ENCODE results near the gene STRBP. TPM values are rescaled to one million over a fixed set of nuclear protein-coding genes. Genes with fewer than 3 reads are reported as not detected.

STRBP gene
- total and polyA plus RNA-seq, 2 of the 4 experiments (the other 2 are of a cell fraction) = 2.1 to 2.5 TPM

GRCh38 chr9:123237220-123237619 lies 31.2 kb downstream of the STRBP start:
- no peaks in the 10 kb centered on the region for H3K9me3 ChIP-seq (ENCODE audit: control insufficient read depth, insufficient read depth, low read length)
- no peak overlapping the region for H3K4ac ChIP-seq (ENCODE audit: low read depth, low read length)
- in situ Hi-C loops (cut with MboI; ENCODE audit: low sequenced_read_pairs) = no loop called here
- H3K23ac ChIP-seq (ENCODE audit: low read depth, low read length) = no peak overlapping the region
- no peaks in the 10 kb centered on the region for H3K36me3 ChIP-seq (ENCODE audit: control insufficient read depth, insufficient read depth, low read length)
- no peak overlapping the region for H2AK9ac ChIP-seq (replicated peaks; ENCODE audit: low read depth, low read length, poor library complexity)
- POLR2A ChIA-PET (ENCODE audit: unreplicated experiment) = no interaction called here
- H2BK20ac ChIP-seq (ENCODE audit: low read depth, low read length) = no peak overlapping the region
- H4K8ac ChIP-seq (ENCODE audit: low read depth in 2 of 2, low read length in 2 of 2) = no peak overlapping the region
- no peak for ATAC-seq (ENCODE audit: low read depth)
- H3K18ac ChIP-seq (ENCODE audit: low read depth, low read length) = no peak overlapping the region
- WGBS, 2 experiments (ENCODE audit: extremely low coverage in 2 of 2, insufficient read length in 1 of 2) = no CpG with 5 or more reads among the region's 2 CpGs
- H3K27ac ChIP-seq (ENCODE audit: insufficient read depth, low read length) = no peak overlapping the region
- dilution Hi-C loops (cut with HindIII; ENCODE audit: low sequenced_read_pairs, unreplicated experiment) = no loop called here
- H2BK120ac ChIP-seq (ENCODE audit: low read depth, low read length) = no peak overlapping the region
- H3K56ac ChIP-seq (ENCODE audit: extremely low read depth, insufficient read depth, low read length) = no peak overlapping the region
- CTCF ChIA-PET = interaction anchor here (2.2 kb wide), 1 partner anchor 12 kb away, joined by 8 read pairs; no protein-coding TSS in a partner anchor
- no peak overlapping the region for H2AK5ac ChIP-seq (ENCODE audit: low read depth, low read length)
- H4K91ac ChIP-seq (ENCODE audit: insufficient read depth, low read depth, low read length) = no peak overlapping the region
- no peaks in the 10 kb centered on the region for H3K79me1 ChIP-seq (ENCODE audit: low read depth in 1 of 2, low read length in 2 of 2)
- no peaks in the 10 kb centered on the region for H4K20me1 ChIP-seq (ENCODE audit: insufficient read depth, low read length)
- no peak overlapping the region for H3K9ac ChIP-seq (ENCODE audit: low read depth, low read length)
- H2AFZ ChIP-seq (replicated peaks; ENCODE audit: low read length, poor library complexity) = no peak overlapping the region
- intact Hi-C loops (cut with micrococcal nuclease) = no loop called here
- no peak for DNase-seq
- TF ChIP-seq POLR2A (IDR thresholded peaks at IDR 0.05; ENCODE audit: low read depth, low read length) (no peak), NFE2L2 (IDR thresholded peaks at IDR 0.05; ENCODE audit: low read depth, low read length) (no peak), USF2 (IDR thresholded peaks at IDR 0.05; ENCODE audit: low read depth, low read length) (no peak), RAD21 (IDR thresholded peaks at IDR 0.05; ENCODE audit: low read length) (no peak), CTCF (conservative IDR thresholded peaks at IDR 0.05; ENCODE audit: low read depth, low read length) (no peak), MAFK (IDR thresholded peaks at IDR 0.05; ENCODE audit: low read depth, low read length) (no peak), MXI1 (IDR thresholded peaks at IDR 0.05; ENCODE audit: borderline replicate concordance, low read depth, low read length) (no peak), ELK1 (IDR thresholded peaks at IDR 0.05; ENCODE audit: borderline replicate concordance, low read depth, low read length) (no peak), SMC3 (IDR thresholded peaks at IDR 0.05; ENCODE audit: low read depth, low read length) (no peak), MAZ (IDR thresholded peaks at IDR 0.05; ENCODE audit: borderline replicate concordance, low read depth, low read length) (no peak), RFX5 (IDR thresholded peaks at IDR 0.05; ENCODE audit: low read depth, low read length) (no peak), BHLHE40 (IDR thresholded peaks at IDR 0.05; ENCODE audit: low read depth, low read length) (no peak), CEBPB (IDR thresholded peaks at IDR 0.05; ENCODE audit: low read depth, low read length) (no peak), FOS (IDR thresholded peaks at IDR 0.05; ENCODE audit: low read depth, low read length) (no peak), CHD1 (IDR thresholded peaks at IDR 0.05; ENCODE audit: low read depth, low read length) (no peak)
- no peak overlapping the region for H3K14ac ChIP-seq (replicated peaks; ENCODE audit: low read depth, low read length)
- BruUV-seq (replicated peaks) = no TSS peak
- no peak overlapping the region for H2BK15ac ChIP-seq (ENCODE audit: low read depth, low read length)
- H4K5ac ChIP-seq (ENCODE audit: low read depth, low read length) = no peak overlapping the region
- no peaks in the 10 kb centered on the region for H3K4me1 ChIP-seq (ENCODE audit: control insufficient read depth, insufficient read depth, low read length)
- H2BK5ac ChIP-seq (ENCODE audit: low read depth, low read length, poor library complexity, severe bottlenecking) = no peak overlapping the region
- H3K27me3 ChIP-seq (ENCODE audit: control insufficient read depth, insufficient read depth, low read length) = no peaks in the 10 kb centered on the region
- H3K4me3 ChIP-seq (ENCODE audit: insufficient read depth, low read depth, low read length) = no peak overlapping the region
- no peaks in the 10 kb centered on the region for H3K9me1 ChIP-seq (ENCODE audit: insufficient read depth, low read length)
- no peak overlapping the region for H3K4me2 ChIP-seq (ENCODE audit: low read depth, low read length)

Measured in IMR-90 (cell line).